BLaER1 treated with 17β-estradiol and CSF1 and Interleukin-3, amounts not matched to agents 10 nM and 100 nM (cell line): ENCODE measurements around the gene BRD9.
"Not testable (repeated sequence)": the region's sequence is repeated elsewhere in the genome, so short reads cannot be mapped to it uniquely, and the experiment has no call there.

Experiments
- H3K27ac ChIP-seq, 11 experiments: shearing (Covaris generic); formaldehyde crosslinking; 2 replicates each; pipeline ENCODE4 v1.8.1; 2022
- H3K27me3 ChIP-seq, 11 experiments: shearing (Covaris generic); formaldehyde crosslinking; 2 replicates each; pipeline ENCODE4 v1.8.1; 2022
- H3K36me3 ChIP-seq, 11 experiments: shearing (Covaris generic); formaldehyde crosslinking; 2 replicates each; pipeline ENCODE4 v1.8.1; 2022
- H3K4me1 ChIP-seq, 10 experiments: shearing (Covaris generic); formaldehyde crosslinking; 2 replicates each; pipeline ENCODE4 v1.8.1; 2022
- H3K4me2 ChIP-seq, 11 experiments: shearing (Covaris generic); formaldehyde crosslinking; 2 replicates each; pipeline ENCODE4 v1.8.1; 2022
- H3K4me3 ChIP-seq, 10 experiments: shearing (Covaris generic); formaldehyde crosslinking; 2 replicates each; pipeline ENCODE4 v1.8.1; 2022
- H3K9ac ChIP-seq, 11 experiments: shearing (Covaris generic); formaldehyde crosslinking; 2 replicates each; pipeline ENCODE4 v1.8.1; 2022
- H3K9me3 ChIP-seq, 11 experiments: shearing (Covaris generic); formaldehyde crosslinking; replicated peaks in 1 of 11; 2 replicates each; pipeline ENCODE4 v1.8.1; 2022
- H4K20me1 ChIP-seq, 11 experiments: shearing (Covaris generic); formaldehyde crosslinking; 2 replicates each; pipeline ENCODE4 v1.8.1; 2022

The BRD9 gene

GRCh38 chr5:841531-842401 lies 50.8 kb downstream of the BRD9 start:
- peaks cover 5 to 38% (median 29%) of the 10 kb centered on the region in 10 experiments; a peak in 19 of 20 replicates for H3K4me1 ChIP-seq
- H3K27me3 ChIP-seq, H3K27ac ChIP-seq, H3K4me3 ChIP-seq, H4K20me1 ChIP-seq, H3K36me3 ChIP-seq, H3K9me3 ChIP-seq: not testable (repeated sequence)
- peak overlapping the region in 1 of 11 experiments; percentile 53; a peak in 1 of 22 replicates for H3K9ac ChIP-seq
- H3K4me2 ChIP-seq: peak overlapping the region in 6 of 11 experiments; percentile 4 to 29 (median 18); a peak in 10 of 22 replicates

- H4K20me1 ChIP-seq, H3K9me3 ChIP-seq, H3K9ac ChIP-seq, H3K27ac ChIP-seq, H3K27me3 ChIP-seq, H3K36me3 ChIP-seq, H3K4me3 ChIP-seq: not testable (repeated sequence)
- 0 out of 22 replicates have a peak overlapping the region, but pooled peaks of 2 of the 11 experiments have one; percentile 17 to 29 for H3K4me2 ChIP-seq
- peaks cover 5 to 46% (median 34%) of the 10 kb centered on the region in 10 experiments; a peak in 19 of 20 replicates for H3K4me1 ChIP-seq
Observed at GRCh38 chr5:840974-841435, 51.6 kb downstream of the BRD9 start.

- H4K20me1 ChIP-seq, H3K9me3 ChIP-seq, H3K4me2 ChIP-seq, H3K36me3 ChIP-seq, H3K27ac ChIP-seq, H3K9ac ChIP-seq, H3K4me3 ChIP-seq, H3K27me3 ChIP-seq: not testable (repeated sequence)
- H3K4me1 ChIP-seq: peaks cover 5 to 48% (median 34%) of the 10 kb centered on the region in 10 experiments; a peak in 19 of 20 replicates
Observed at GRCh38 chr5:840118-840973, 52.3 kb downstream of the BRD9 start.

- not testable (repeated sequence) for H3K9me3 ChIP-seq, H3K27me3 ChIP-seq, H3K4me3 ChIP-seq, H3K36me3 ChIP-seq, H4K20me1 ChIP-seq
- H3K4me2 ChIP-seq: peak overlapping the region; percentile 28 to 89 (median 72); a peak in 21 of 22 replicates
- peak overlapping the region in 6 of 11 experiments; percentile 2 to 37 (median 10); a peak in 4 of 22 replicates for H3K9ac ChIP-seq
- peaks cover 5 to 56% (median 35%) of the 10 kb centered on the region in 10 experiments; a peak in 19 of 20 replicates for H3K4me1 ChIP-seq
- peak overlapping the region in 1 of 11 experiments; percentile 16; a peak in 1 of 22 replicates for H3K27ac ChIP-seq
Observed at GRCh38 chr5:838431-838851, 54.2 kb downstream of the BRD9 start.

GRCh38 chr5:837621-838121 lies 54.9 kb downstream of the BRD9 start:
- peak overlapping the region; percentile 0 to 89 (median 72); a peak in 19 of 22 replicates for H3K4me2 ChIP-seq
- H3K9ac ChIP-seq: peak overlapping the region in 3 of 11 experiments; percentile 18 to 32 (median 31); a peak in 3 of 22 replicates
- not testable (repeated sequence) for H3K27me3 ChIP-seq, H3K36me3 ChIP-seq, H4K20me1 ChIP-seq, H3K9me3 ChIP-seq
- H3K4me3 ChIP-seq: 0 out of 20 replicates have a peak overlapping the region, but pooled peaks of 1 of the 10 experiments have one; percentile 6
- H3K27ac ChIP-seq: peak overlapping the region in 1 of 11 experiments; percentile 6; a peak in 1 of 22 replicates
- peaks cover 5 to 55% (median 34%) of the 10 kb centered on the region in 10 experiments; a peak in 19 of 20 replicates for H3K4me1 ChIP-seq

- H3K27ac ChIP-seq, H3K36me3 ChIP-seq, H3K4me3 ChIP-seq, H4K20me1 ChIP-seq, H3K9ac ChIP-seq, H3K9me3 ChIP-seq, H3K27me3 ChIP-seq: not testable (repeated sequence)
- Histone ChIP-seq H3K4me2 (peak overlapping the region in 4 of 11 experiments; percentile 32 to 89 (median 75); a peak in 7 of 22 replicates), H3K4me1 (peaks cover 5 to 42% (median 26%) of the 10 kb centered on the region in 10 experiments; a peak in 19 of 20 replicates)
Observed at GRCh38 chr5:835933-836612, 56.5 kb downstream of the BRD9 start.

GRCh38 chr5:834013-834412 lies 58.6 kb downstream of the BRD9 start:
- H3K27ac ChIP-seq, H3K27me3 ChIP-seq, H3K9ac ChIP-seq, H4K20me1 ChIP-seq, H3K36me3 ChIP-seq, H3K4me3 ChIP-seq, H3K9me3 ChIP-seq: not testable (repeated sequence)
- Histone ChIP-seq H3K4me2 (peak overlapping the region in 3 of 11 experiments; percentile 4 to 20 (median 8); a peak in 2 of 22 replicates), H3K4me1 (peaks cover 5 to 42% (median 26%) of the 10 kb centered on the region in 10 experiments; a peak in 19 of 20 replicates)

- H3K4me2 ChIP-seq, H3K4me1 ChIP-seq, H3K9ac ChIP-seq, H4K20me1 ChIP-seq, H3K27me3 ChIP-seq, H3K9me3 ChIP-seq, H3K4me3 ChIP-seq, H3K27ac ChIP-seq: not testable (repeated sequence)
- peaks cover 0 to 12% (median 8%) of the 10 kb centered on the region in 11 experiments; a peak in 9 of 22 replicates for H3K36me3 ChIP-seq
Observed at GRCh38 chr5:828194-828593, 64.4 kb downstream of the BRD9 start.

GRCh38 chr5:825544-825943 lies 67.1 kb downstream of the BRD9 start:
- H3K9ac ChIP-seq, H3K4me3 ChIP-seq, H3K27ac ChIP-seq, H3K27me3 ChIP-seq, H3K4me2 ChIP-seq, H3K4me1 ChIP-seq, H4K20me1 ChIP-seq, H3K9me3 ChIP-seq: not testable (repeated sequence)
- peaks cover 0 to 16% (median 9%) of the 10 kb centered on the region in 11 experiments; a peak in 9 of 22 replicates for H3K36me3 ChIP-seq
